Activated CD4-positive, alpha-beta T cell treated with anti-CD3 and anti-CD28 coated beads, Interleukin-2, amount 10 ng/mL, durations not matched to agents 24 days and 14 days (primary cell): ENCODE measurements around the gene SELP. TPM values are rescaled to one million over a fixed set of nuclear protein-coding genes. Genes with fewer than 3 reads are reported as not detected.
"Not testable (repeated sequence)": the region's sequence is repeated elsewhere in the genome, so short reads cannot be mapped to it uniquely, and the experiment has no call there.

Source experiments
- DNase-seq: peaks from one replicate; pipeline ENCODE4 v3.0.0; 2022
- H3K27ac Mint-ChIP-seq: one replicate; pipeline ENCODE4 v1.8.0; 2022; ENCODE audit warnings: mild to moderate bottlenecking, mixed read lengths
- H3K27me3 Mint-ChIP-seq: one replicate; pipeline ENCODE4 v1.8.0; 2022; ENCODE audit warnings: mixed read lengths
- H3K36me3 Mint-ChIP-seq: one replicate; pipeline ENCODE4 v1.8.0; 2022; ENCODE audit warnings: low read depth, mild to moderate bottlenecking, mixed read lengths
- H3K4me1 Mint-ChIP-seq: one replicate; pipeline ENCODE4 v1.8.0; 2021; ENCODE audit warnings: mixed read lengths
- H3K4me3 Mint-ChIP-seq: one replicate; pipeline ENCODE4 v1.8.0; 2022; ENCODE audit warnings: mild to moderate bottlenecking, moderate library complexity, mixed read lengths
- H3K9me3 Mint-ChIP-seq: one replicate; pipeline ENCODE4 v1.8.0; 2021; ENCODE audit warnings: mixed read lengths
- intact Hi-C: fragments of 100-400 bp; cut with micrococcal nuclease; formaldehyde crosslinking; loops from one replicate; pipeline ENCODE4 v1.15.1; 2023
- total RNA-seq: library from RNA; stranded (reverse); gene quantifications from 2 replicates; pipeline ENCODE4 v1.2.3, GENCODE V29; 2022

The SELP gene
- 0.14 TPM in 1 of 2 replicates, not detected in the other for total RNA-seq

DNA sequence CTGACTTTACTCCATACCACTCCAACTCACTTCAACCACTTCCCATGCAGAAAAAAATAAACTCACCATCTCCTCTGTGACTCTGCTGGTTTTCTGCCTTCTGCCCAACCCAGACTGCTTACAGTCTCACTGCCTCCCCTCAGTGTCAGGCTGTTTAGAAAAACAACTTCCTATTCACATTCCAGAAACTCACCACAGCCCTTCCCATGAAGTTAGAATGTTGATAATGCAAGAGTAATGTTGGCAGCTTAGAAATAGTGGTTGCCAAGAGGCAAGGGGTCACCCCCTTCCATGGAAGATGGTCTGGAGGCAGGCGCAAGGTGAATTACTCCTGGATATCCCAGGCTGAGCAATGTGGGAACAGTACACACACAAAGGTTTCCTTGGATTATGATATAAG lies at the start of gene SELP:
SELP (minus strand) TSS at position 119 of the 400 bp plus-strand sequence; CDS start at position 69, 50 bp downstream.
- intact Hi-C loops: no loop called here
- Mint-ChIP-seq H3K4me3 (no peak within 1 kb of the TSS), H3K27me3 (no peaks in the 10 kb centered on the region), H3K36me3 (peaks cover 11% of the 10 kb centered on the region), H3K27ac (no peak within 1 kb of the TSS), H3K4me1 (peaks cover 13% of the 10 kb centered on the region), H3K9me3 (peaks cover 23% of the 10 kb centered on the region)
- peak; percentile 39 for DNase-seq

DNA sequence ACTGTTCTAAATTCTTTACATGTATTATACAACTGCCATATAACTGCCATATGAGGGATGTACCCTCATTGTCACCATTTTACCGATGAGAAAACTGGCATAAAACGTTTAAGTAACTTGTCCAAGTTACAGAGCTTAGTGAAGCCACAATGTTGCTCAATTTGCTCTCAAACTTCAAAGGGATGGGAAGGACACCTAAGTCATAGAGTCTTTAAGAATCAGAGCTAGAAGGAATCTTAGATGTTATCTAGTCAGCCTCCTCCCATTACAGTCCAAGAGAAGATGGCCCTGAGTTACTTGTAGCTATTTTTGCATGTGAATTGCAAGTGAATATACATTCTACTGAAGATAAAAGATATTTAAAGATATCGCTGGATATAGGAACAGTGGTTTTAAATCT lies 49.8 kb upstream of the SELP start:
- no peak overlapping the region for H3K4me3 Mint-ChIP-seq
- peaks cover 2% of the 10 kb centered on the region for H3K36me3 Mint-ChIP-seq
- no peak for DNase-seq
- intact Hi-C loops: loop anchor here (1.0 kb wide), 2 partner anchors 14 to 94 kb away; no protein-coding TSS in a partner anchor
- peak overlapping the region; percentile 56 for H3K27ac Mint-ChIP-seq
- no peaks in the 10 kb centered on the region for H3K9me3 Mint-ChIP-seq
- peaks cover 48% of the 10 kb centered on the region for H3K4me1 Mint-ChIP-seq
- no peaks in the 10 kb centered on the region for H3K27me3 Mint-ChIP-seq

DNA sequence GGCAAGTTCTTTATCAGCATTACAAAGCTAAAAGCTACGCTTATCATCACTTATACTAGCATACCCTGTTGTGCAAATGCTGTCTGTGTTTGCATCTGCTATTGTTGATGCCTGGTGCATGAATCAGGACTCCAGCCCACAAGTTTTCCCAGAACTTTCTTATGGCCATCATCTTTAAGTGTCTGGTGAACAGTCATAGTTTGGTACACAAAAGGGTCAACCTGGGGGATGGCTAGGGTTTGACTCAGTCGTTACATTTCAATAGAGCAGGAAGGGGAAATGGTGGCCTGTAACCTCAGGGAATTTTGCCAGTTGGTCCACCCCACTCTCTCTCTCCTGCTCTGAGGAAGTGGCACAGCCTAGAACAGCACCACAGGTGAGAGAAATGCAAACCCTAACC lies 46.1 kb upstream of the SELP start:
- no peaks in the 10 kb centered on the region for H3K27me3 Mint-ChIP-seq
- H3K9me3 Mint-ChIP-seq: peaks cover 7% of the 10 kb centered on the region
- no peak overlapping the region for H3K27ac Mint-ChIP-seq
- peak; percentile 43 for DNase-seq
- H3K4me3 Mint-ChIP-seq: no peak overlapping the region
- intact Hi-C loops: no loop called here
- peaks cover 3% of the 10 kb centered on the region for H3K36me3 Mint-ChIP-seq
- H3K4me1 Mint-ChIP-seq: peaks cover 36% of the 10 kb centered on the region

DNA sequence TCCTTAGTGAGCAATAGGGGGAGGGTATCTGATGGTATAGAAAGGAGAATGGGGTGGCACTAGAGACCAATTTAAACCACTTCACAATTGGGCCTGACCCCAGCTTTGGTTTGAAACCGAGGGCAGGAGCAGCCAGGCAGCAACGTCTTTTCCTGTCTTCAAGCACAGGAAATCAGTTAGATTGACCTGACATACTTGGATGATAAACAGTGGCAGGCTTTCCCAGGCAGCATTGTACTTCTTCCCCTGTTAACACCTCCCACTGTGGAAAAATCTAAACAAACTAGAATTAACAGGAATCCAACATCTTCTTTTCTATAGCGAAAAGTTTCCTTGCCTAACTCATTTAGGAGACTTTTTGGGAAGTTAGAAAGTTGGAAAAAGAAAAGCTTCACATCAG lies 40.9 kb upstream of the SELP start:
- H3K9me3 Mint-ChIP-seq: peaks cover 10% of the 10 kb centered on the region
- peaks cover 34% of the 10 kb centered on the region for H3K4me1 Mint-ChIP-seq
- peaks cover 12% of the 10 kb centered on the region for H3K36me3 Mint-ChIP-seq
- intact Hi-C loops: no loop called here
- no peaks in the 10 kb centered on the region for H3K27me3 Mint-ChIP-seq
- peak; percentile 55 for DNase-seq
- peak overlapping the region; percentile 57 for H3K27ac Mint-ChIP-seq
- H3K4me3 Mint-ChIP-seq: no peak overlapping the region

DNA sequence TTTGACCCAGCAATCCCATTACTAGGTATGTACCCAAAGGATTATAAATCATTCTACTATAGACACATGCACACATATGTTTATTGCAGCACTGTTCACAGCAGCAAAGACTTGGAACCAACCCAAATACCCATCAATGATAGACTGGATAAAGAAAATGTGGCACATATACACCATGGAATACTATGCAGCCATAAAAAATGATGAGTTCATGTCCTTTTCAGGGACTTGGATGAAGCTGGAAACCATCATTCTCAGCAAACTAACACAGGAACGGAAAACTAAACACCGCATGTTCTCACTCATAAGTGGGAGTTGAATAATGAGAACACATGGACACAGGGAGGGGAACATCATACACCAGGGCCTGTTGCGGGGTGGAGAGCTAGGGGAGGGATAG lies 40.3 kb upstream of the SELP start:
- intact Hi-C loops: not testable (repeated sequence)

DNA sequence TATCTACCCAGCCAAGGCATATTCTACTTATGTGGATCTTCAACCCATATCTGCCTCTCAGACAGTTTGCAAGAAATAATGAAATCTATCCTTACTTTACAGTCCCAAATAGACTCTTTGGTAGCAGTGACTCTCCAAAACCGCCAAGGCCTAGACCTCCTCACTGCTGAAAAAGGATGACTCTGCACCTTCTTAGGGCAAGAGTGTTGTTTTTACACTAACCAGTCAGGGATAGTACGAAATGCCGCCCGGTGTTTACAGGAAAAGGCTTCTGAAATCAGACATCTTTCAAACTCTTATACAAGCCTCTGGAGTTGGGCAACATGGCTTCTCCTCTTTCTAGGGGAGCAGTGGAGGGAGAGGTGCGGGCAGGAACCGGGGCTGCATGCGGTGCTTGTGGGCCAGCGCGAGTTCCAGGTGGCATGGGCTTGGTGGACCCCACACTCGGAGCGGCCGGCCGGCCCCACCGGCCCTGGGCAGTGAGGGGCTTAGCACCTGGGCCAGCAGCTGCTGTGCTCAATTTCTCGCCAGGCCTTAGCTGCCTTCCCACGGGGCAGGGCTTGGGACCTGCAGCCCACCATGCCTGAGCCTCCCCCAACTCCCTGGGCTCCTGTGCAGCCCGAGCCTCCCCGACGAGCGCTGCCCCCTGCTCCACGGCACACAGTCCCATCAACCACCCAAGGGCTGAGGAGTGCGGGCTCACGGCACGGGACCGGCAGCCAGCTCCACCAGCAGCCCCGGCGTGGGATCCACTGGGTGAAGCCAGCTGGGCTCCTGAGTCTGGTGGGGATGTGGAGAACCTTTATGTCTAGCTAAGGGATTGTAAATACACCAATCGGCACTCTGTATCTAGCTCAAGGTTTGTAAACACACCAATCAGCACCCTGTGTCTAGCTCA lies 38.0 kb upstream of the SELP start:
- not testable (repeated sequence) for H3K9me3 Mint-ChIP-seq, H3K27me3 Mint-ChIP-seq
- peaks cover 11% of the 10 kb centered on the region for H3K36me3 Mint-ChIP-seq
- H3K4me3 Mint-ChIP-seq: peak overlapping the region; percentile 78
- intact Hi-C loops: loop anchor here (1.0 to 5.0 kb wide), 4 partner anchors 9 to 46 kb away; partner anchors contain the start of gene SELL
- DNase-seq: peak; percentile 74
- peaks cover 32% of the 10 kb centered on the region for H3K4me1 Mint-ChIP-seq
- peak overlapping the region; percentile 93 for H3K27ac Mint-ChIP-seq

More for the DNA sequence above, 40.3 kb upstream of the SELP start:
- H3K4me3 Mint-ChIP-seq, H3K27ac Mint-ChIP-seq, H3K27me3 Mint-ChIP-seq: not testable (repeated sequence)
- Mint-ChIP-seq H3K36me3 (peaks cover 12% of the 10 kb centered on the region), H3K9me3 (peaks cover 10% of the 10 kb centered on the region), H3K4me1 (peaks cover 32% of the 10 kb centered on the region)
- peak; percentile 22 for DNase-seq

DNA sequence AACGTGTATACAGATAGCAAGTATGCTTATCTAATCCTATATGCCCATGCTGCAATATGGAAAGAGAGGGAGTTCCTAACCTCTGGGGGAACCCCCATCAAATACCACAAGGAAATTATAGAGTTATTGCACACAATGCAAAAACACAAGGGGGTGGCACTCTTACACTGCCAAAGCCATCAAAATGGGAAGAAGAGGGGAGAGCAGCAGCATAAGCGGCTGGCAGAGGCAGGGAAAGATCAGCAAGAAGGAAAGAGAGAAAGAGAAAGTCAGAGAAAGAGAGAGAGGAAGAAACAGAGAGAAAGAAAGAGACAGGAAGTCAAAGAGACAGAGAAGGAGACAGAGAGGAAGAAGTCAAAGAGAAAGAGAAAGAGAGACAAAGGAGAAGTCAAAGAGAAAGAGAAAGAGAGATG lies 37.3 kb upstream of the SELP start:
- not testable (repeated sequence) for H3K9me3 Mint-ChIP-seq, H3K36me3 Mint-ChIP-seq, H3K27me3 Mint-ChIP-seq
- DNase-seq: peak; percentile 67
- peaks cover 32% of the 10 kb centered on the region for H3K4me1 Mint-ChIP-seq
- intact Hi-C loops: loop anchor here (1.0 to 5.0 kb wide), 4 partner anchors 10 to 45 kb away; partner anchors contain the start of gene SELL
- peak overlapping the region; percentile 93 for H3K27ac Mint-ChIP-seq
- H3K4me3 Mint-ChIP-seq: peak overlapping the region; percentile 78

DNA sequence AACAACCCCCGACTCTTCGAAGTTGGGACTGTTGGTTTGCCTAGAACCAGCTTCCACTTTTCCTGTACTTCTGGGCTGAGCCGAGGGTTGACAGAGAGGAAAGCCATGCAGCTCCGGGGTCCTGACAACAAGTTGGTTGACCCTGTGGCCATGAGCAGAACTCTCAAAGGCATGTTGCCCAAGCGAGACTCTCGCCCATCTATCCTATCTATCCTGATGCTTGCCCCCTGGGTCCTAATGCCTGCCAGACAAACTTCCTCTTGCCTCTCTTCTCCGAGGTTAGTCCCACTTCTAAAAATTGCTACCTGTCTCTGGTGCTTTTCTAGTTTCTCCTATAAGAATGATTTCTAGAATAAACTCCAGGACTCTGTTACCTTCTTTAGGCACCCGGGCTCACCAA lies 32.8 kb upstream of the SELP start:
- H3K27me3 Mint-ChIP-seq, H3K9me3 Mint-ChIP-seq, H3K27ac Mint-ChIP-seq, H3K36me3 Mint-ChIP-seq, DNase-seq, intact Hi-C loops: not testable (repeated sequence)
- Mint-ChIP-seq H3K4me1 (peaks cover 35% of the 10 kb centered on the region), H3K4me3 (peak overlapping the region; percentile 15)

DNA sequence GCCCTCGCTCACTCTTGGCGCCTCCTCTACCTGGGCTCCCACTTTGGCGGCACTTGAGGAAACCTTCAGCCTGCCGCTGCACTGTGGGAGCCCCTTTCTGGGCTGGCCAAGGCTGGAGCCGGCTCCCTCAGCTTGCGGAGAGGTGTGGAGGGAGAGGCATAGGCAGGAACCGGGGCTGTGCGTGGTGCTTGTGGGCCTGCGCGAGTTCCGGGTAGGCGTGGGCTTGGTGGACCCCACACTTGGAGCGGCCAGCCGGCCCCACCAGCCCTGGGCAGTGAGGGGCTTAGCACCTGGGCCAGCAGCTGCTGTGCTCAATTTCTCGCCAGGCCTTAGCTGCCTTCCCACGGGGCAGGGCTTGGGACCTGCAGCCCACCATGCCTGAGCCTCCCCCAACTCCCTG lies 31.1 kb upstream of the SELP start:
- H3K27me3 Mint-ChIP-seq, H3K9me3 Mint-ChIP-seq, intact Hi-C loops, H3K27ac Mint-ChIP-seq, H3K4me3 Mint-ChIP-seq, H3K36me3 Mint-ChIP-seq: not testable (repeated sequence)
- peaks cover 29% of the 10 kb centered on the region for H3K4me1 Mint-ChIP-seq
- peak; percentile 48 for DNase-seq

DNA sequence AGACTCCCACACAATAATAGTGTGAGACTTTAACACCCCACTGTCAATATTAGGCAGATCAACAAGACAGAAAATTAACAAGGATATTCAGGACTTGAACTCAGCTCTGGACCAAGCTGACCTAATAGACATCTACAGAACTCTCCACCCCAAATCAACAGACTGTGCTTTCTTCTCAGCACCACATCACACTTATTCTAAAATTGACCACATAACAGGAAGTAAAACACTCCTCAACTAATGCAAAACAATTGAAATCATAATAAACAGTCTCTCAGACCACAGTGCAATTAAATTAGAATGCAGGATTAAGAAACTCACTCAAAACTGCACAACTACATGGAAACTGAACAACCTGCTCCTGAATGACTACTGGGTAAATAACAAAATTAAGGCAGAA lies 28.9 kb upstream of the SELP start:
- H3K27me3 Mint-ChIP-seq, intact Hi-C loops, H3K27ac Mint-ChIP-seq, H3K36me3 Mint-ChIP-seq, H3K9me3 Mint-ChIP-seq: not testable (repeated sequence)
- peaks cover 38% of the 10 kb centered on the region for H3K4me1 Mint-ChIP-seq
- DNase-seq: peak; percentile 43
- H3K4me3 Mint-ChIP-seq: peak overlapping the region; percentile 5

DNA sequence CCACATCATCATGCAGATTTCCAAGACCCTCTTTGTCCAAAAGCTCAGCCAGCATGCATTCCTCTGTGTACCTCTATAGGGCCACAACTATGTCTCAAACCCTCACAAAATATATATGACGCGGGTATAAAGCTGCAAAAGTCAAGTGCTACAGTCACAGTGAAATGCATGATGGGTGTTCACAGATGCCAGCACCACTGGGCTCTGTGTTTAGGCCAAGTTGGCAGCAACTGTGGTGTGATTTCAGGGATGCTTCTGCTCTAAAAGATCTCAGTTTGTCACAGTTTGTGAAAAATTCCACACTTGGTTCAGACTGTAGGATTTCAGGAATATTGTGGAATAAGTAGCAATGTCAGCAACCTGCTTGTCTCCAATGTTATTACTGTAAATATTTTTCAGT lies 23.9 kb upstream of the SELP start:
- H3K27me3 Mint-ChIP-seq: no peaks in the 10 kb centered on the region
- H3K4me1 Mint-ChIP-seq: peaks cover 32% of the 10 kb centered on the region
- H3K9me3 Mint-ChIP-seq: peaks cover 6% of the 10 kb centered on the region
- no peak overlapping the region for H3K27ac Mint-ChIP-seq
- H3K4me3 Mint-ChIP-seq: no peak overlapping the region
- intact Hi-C loops: loop anchor here (5.0 kb wide), 1 partner anchor 47 kb away; no protein-coding TSS in a partner anchor
- peak; percentile 37 for DNase-seq
- H3K36me3 Mint-ChIP-seq: no peaks in the 10 kb centered on the region

DNA sequence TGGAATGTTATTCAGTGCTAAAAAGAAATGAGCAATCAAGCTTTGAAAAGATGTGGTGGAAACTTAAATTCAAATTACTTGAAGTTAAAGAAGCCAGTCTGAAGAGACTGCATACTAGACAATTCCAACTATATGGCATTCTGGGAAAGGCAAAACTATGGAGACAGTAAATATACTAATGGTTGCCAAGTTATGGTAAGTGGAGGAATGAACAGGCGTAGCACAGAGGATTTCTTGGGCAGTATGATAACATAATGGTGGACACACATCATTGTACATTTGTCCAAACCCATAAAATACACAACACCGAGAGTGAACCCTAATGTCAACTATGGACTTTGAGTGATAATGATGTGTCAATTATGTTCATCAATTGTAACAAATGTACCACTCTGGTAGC lies 21.1 kb upstream of the SELP start:
- H3K4me3 Mint-ChIP-seq: no peak overlapping the region
- peaks cover 25% of the 10 kb centered on the region for H3K4me1 Mint-ChIP-seq
- intact Hi-C loops: loop anchor here (5.0 kb wide), 1 partner anchor 44 kb away; no protein-coding TSS in a partner anchor
- H3K27me3 Mint-ChIP-seq: no peaks in the 10 kb centered on the region
- no peak for DNase-seq
- H3K36me3 Mint-ChIP-seq: peaks cover 3% of the 10 kb centered on the region
- no peak overlapping the region for H3K27ac Mint-ChIP-seq
- H3K9me3 Mint-ChIP-seq: peaks cover 9% of the 10 kb centered on the region

DNA sequence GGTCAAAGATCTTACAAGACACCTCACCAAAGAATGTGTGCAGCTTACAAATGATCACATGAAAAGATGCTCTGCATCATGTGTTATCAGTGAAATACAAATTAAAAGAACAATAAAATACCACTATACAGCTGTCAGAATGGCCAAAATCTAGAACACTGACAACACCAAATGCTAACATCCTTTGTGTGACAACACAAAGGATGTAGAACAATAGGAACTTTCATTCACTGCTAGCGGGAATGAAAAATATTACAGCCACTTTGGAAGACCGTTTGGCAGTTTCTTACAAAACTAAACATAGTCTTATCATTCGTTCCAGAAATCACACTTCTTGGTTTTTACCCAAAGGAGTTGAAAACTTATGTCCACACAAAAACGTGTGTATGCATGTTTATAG lies 20.6 kb upstream of the SELP start:
- intact Hi-C loops: loop anchor here (5.0 kb wide), 1 partner anchor 43 kb away; no protein-coding TSS in a partner anchor
- no peak for DNase-seq
- H3K4me3 Mint-ChIP-seq: no peak overlapping the region

DNA sequence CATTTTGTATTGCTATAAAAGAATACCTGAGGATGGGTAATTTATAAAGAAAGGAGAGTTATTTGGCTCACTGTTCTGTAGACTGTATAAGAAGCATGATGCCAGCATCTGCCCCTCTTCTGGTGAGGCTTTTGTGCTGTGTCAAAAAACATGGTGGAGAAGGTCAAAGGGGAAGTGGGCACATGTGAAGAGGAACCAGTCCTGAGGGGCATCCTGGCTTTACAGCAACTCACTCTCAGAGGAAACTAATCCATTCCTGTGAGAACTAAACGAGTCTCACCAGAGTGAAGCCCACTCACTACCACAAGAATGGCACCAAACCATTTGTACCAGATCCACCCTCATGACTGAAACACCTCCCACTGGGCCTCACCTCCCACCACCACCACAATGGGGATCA lies 18.8 kb upstream of the SELP start:
- no peaks in the 10 kb centered on the region for H3K27me3 Mint-ChIP-seq
- H3K4me3 Mint-ChIP-seq: no peak overlapping the region
- peaks cover 16% of the 10 kb centered on the region for H3K4me1 Mint-ChIP-seq
- intact Hi-C loops: no loop called here
- peaks cover 3% of the 10 kb centered on the region for H3K36me3 Mint-ChIP-seq
- no peak for DNase-seq
- H3K27ac Mint-ChIP-seq: no peak overlapping the region
- H3K9me3 Mint-ChIP-seq: peaks cover 9% of the 10 kb centered on the region

More for the DNA sequence above, 20.6 kb upstream of the SELP start:
- Mint-ChIP-seq H3K4me1 (peaks cover 21% of the 10 kb centered on the region), H3K9me3 (peaks cover 9% of the 10 kb centered on the region), H3K27ac (no peak overlapping the region), H3K36me3 (peaks cover 3% of the 10 kb centered on the region), H3K27me3 (no peaks in the 10 kb centered on the region)
